ENCODE data around the gene NUDCD2. TPM values are rescaled to one million over a fixed set of nuclear protein-coding genes. Genes with fewer than 3 reads are reported as not detected.

The NUDCD2 gene
- total and polyA plus RNA-seq, 9 of the 15 experiments (the other 6 are each of a cell fraction or from before 2014, with no cell fraction given) = 14.6 to 76.9 (median 32.5) TPM

- TF ChIP-seq NR2C1 (IDR thresholded peaks at IDR 0.05) = no peak
- no peak for TF ChIP-seq NR2C1 (tag; IDR thresholded peaks at IDR 0.05)
- TF ChIP-seq PTTG1 (tag; IDR thresholded peaks at IDR 0.05; ENCODE audit: low read depth) = no peak
- TF ChIP-seq ELF4 (CRISPR knock-in tag; IDR thresholded peaks at IDR 0.05) = 0 out of 2 replicates have a peak, but pooled peaks have one; percentile 32
- no peak for TF ChIP-seq XRCC5 (IDR thresholded peaks at IDR 0.05; ENCODE audit: low read depth, low read length)
- TF ChIP-seq MTF1 (CRISPR knock-in tag; IDR thresholded peaks at IDR 0.05; ENCODE audit: borderline replicate concordance) = no peak
- no peak for TF ChIP-seq PHTF2 (CRISPR knock-in tag; IDR thresholded peaks at IDR 0.05)
- TF ChIP-seq ZNF24 (IDR thresholded peaks at IDR 0.05) = no peak
- no peak for TF ChIP-seq RBM14 (IDR thresholded peaks at IDR 0.05; ENCODE audit: borderline replicate concordance, insufficient read depth, low read depth, low read length)
- TF ChIP-seq, protein P1, sequence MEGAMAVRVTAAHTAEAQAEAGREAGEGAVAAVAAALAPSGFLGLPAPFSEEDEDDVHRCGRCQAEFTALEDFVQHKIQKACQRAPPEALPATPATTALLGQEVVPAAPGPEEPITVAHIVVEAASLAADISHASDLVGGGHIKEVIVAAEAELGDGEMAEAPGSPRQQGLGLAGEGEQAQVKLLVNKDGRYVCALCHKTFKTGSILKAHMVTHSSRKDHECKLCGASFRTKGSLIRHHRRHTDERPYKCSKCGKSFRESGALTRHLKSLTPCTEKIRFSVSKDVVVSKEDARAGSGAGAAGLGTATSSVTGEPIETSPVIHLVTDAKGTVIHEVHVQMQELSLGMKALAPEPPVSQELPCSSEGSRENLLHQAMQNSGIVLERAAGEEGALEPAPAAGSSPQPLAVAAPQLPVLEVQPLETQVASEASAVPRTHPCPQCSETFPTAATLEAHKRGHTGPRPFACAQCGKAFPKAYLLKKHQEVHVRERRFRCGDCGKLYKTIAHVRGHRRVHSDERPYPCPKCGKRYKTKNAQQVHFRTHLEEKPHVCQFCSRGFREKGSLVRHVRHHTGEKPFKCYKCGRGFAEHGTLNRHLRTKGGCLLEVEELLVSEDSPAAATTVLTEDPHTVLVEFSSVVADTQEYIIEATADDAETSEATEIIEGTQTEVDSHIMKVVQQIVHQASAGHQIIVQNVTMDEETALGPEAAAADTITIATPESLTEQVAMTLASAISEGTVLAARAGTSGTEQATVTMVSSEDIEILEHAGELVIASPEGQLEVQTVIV (CRISPR knock-in tag; IDR thresholded peaks at IDR 0.05; ENCODE audit: borderline replicate concordance) = no peak
- no peak for TF ChIP-seq MIER1 (IDR thresholded peaks at IDR 0.05; ENCODE audit: low read depth)
- TF ChIP-seq SMAD4 (CRISPR knock-in tag; conservative IDR thresholded peaks at IDR 0.05) = peak; percentile 42
- no peak for TF ChIP-seq ZNF23 (CRISPR knock-in tag; IDR thresholded peaks at IDR 0.05)
- TF ChIP-seq ERF (CRISPR knock-in tag; IDR thresholded peaks at IDR 0.05) = 0 out of 2 replicates have a peak, but pooled peaks have one; percentile 24
- TF ChIP-seq RBM15 (IDR thresholded peaks at IDR 0.05; ENCODE audit: insufficient read depth, low read length) = no peak
- TF ChIP-seq EHMT2 (IDR thresholded peaks at IDR 0.05) = peak; percentile 65; the same call in 1 of the 2 replicates
- TF ChIP-seq ZBTB1 (CRISPR knock-in tag; IDR thresholded peaks at IDR 0.05; ENCODE audit: borderline replicate concordance, low read depth) = no peak
- TF ChIP-seq YY1 (IDR thresholded peaks at IDR 0.05; ENCODE audit: borderline replicate concordance in 1 of 3, control insufficient read depth in 1 of 3, extremely low read depth in 1 of 3, insufficient read depth in 3 of 3, insufficient read length in 1 of 3, insufficient replicate concordance in 2 of 3, low read depth in 1 of 3, low read length in 2 of 3) = no peak
- no peak for TF ChIP-seq TCF7 (IDR thresholded peaks at IDR 0.05; ENCODE audit: borderline replicate concordance)
- TF ChIP-seq MBD2 (IDR thresholded peaks at IDR 0.05; ENCODE audit: borderline replicate concordance, low read depth) = no peak
- TF ChIP-seq, protein P2, sequence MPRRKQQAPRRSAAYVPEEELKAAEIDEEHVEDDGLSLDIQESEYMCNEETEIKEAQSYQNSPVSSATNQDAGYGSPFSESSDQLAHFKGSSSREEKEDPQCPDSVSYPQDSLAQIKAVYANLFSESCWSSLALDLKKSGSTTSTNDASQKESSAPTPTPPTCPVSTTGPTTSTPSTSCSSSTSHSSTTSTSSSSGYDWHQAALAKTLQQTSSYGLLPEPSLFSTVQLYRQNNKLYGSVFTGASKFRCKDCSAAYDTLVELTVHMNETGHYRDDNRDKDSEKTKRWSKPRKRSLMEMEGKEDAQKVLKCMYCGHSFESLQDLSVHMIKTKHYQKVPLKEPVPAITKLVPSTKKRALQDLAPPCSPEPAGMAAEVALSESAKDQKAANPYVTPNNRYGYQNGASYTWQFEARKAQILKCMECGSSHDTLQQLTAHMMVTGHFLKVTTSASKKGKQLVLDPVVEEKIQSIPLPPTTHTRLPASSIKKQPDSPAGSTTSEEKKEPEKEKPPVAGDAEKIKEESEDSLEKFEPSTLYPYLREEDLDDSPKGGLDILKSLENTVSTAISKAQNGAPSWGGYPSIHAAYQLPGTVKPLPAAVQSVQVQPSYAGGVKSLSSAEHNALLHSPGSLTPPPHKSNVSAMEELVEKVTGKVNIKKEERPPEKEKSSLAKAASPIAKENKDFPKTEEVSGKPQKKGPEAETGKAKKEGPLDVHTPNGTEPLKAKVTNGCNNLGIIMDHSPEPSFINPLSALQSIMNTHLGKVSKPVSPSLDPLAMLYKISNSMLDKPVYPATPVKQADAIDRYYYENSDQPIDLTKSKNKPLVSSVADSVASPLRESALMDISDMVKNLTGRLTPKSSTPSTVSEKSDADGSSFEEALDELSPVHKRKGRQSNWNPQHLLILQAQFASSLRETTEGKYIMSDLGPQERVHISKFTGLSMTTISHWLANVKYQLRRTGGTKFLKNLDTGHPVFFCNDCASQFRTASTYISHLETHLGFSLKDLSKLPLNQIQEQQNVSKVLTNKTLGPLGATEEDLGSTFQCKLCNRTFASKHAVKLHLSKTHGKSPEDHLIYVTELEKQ (CRISPR knock-in tag; IDR thresholded peaks at IDR 0.05) = no peak
- TF ChIP-seq ZBTB2 (IDR thresholded peaks at IDR 0.05) = no peak; the same call in 1 of the 2 replicates
- TF ChIP-seq STAT5B (CRISPR knock-in tag; IDR thresholded peaks at IDR 0.05) = no peak
These were observed 25.5 kb downstream of the NUDCD2 start (continued) for GRCh38 chr5:163434401-163434866.

Data from K562 (cell line).